ENCODE data around the gene MYORG. TPM values are rescaled to one million over a fixed set of nuclear protein-coding genes. Genes with fewer than 3 reads are reported as not detected.

Gene MYORG
- total and polyA plus RNA-seq, 4 donors = 11.4 to 26.6 (median 19.3) TPM

- Histone ChIP-seq H3K27ac (ENCODE audit: low read depth in 1 of 2, low read length in 2 of 2) (no peak overlapping the region), H3K4me3 (ENCODE audit: low read depth in 1 of 3, low read length in 3 of 3) (no peak overlapping the region), H3K9me3 (ENCODE audit: control insufficient read depth in 4 of 4, low read length in 3 of 4) (no peaks in the 10 kb centered on the region), H3K27me3 (ENCODE audit: control insufficient read depth in 4 of 4, insufficient read depth in 4 of 4, low read length in 3 of 4) (no peaks in the 10 kb centered on the region), H3K36me3 (ENCODE audit: control insufficient read depth in 4 of 4, insufficient read depth in 3 of 4, low read depth in 1 of 4, low read length in 3 of 4) (peaks cover 0 to 3% (median under 1%) of the 10 kb centered on the region in 4 donors), H3K4me1 (ENCODE audit: control insufficient read depth in 4 of 4, insufficient read depth in 4 of 4, low read length in 3 of 4) (peaks cover 0 to 47% (median 20%) of the 10 kb centered on the region in 4 donors), H3K9ac (ENCODE audit: low read depth in 1 of 2, low read length in 2 of 2) (no peak overlapping the region)
- 92% methylated on average over 2 of the region's 2 CpGs for whole genome bisulfite sequencing
- DNase-seq (ENCODE audit: low spot score) = no peak
- TF ChIP-seq RAD21 (IDR thresholded peaks at IDR 0.05) = peak in 1 of 2 donors; percentile 34
- TF ChIP-seq YY1 (IDR thresholded peaks at IDR 0.05) = no peak
These were observed 39.3 kb downstream of the MYORG start for GRCh38 chr9:34337403-34337802.

- H3K27me3 ChIP-seq (ENCODE audit: control insufficient read depth in 4 of 4, insufficient read depth in 4 of 4, low read length in 3 of 4) = no peaks in the 10 kb centered on the region
- WGBS = 89% methylated on average over 4 of the region's 4 CpGs
- no peak overlapping the region for H3K27ac ChIP-seq (ENCODE audit: low read depth in 1 of 2, low read length in 2 of 2)
- peaks cover 0 to 1% (median 0%) of the 10 kb centered on the region in 4 donors for H3K36me3 ChIP-seq (ENCODE audit: control insufficient read depth in 4 of 4, insufficient read depth in 3 of 4, low read depth in 1 of 4, low read length in 3 of 4)
- H3K9me3 ChIP-seq (ENCODE audit: control insufficient read depth in 4 of 4, low read length in 3 of 4) = no peaks in the 10 kb centered on the region
- H3K9ac ChIP-seq (ENCODE audit: low read depth in 1 of 2, low read length in 2 of 2) = no peak overlapping the region
- H3K4me1 ChIP-seq (ENCODE audit: control insufficient read depth in 4 of 4, insufficient read depth in 4 of 4, low read length in 3 of 4) = peaks cover 2 to 49% (median 24%) of the 10 kb centered on the region in 4 donors
- no peak for TF ChIP-seq FOXA1 (IDR thresholded peaks at IDR 0.05)
- TF ChIP-seq SP1 (IDR thresholded peaks at IDR 0.05) = no peak
- no peak for TF ChIP-seq ZBTB33 (IDR thresholded peaks at IDR 0.05)
- no peak for TF ChIP-seq HNF4G (IDR thresholded peaks at IDR 0.05)
- no peak for TF ChIP-seq ATF3 (IDR thresholded peaks at IDR 0.05)
- TF ChIP-seq GABPA (IDR thresholded peaks at IDR 0.05 in 1 of 2, conservative IDR thresholded peaks at IDR 0.05 in 1 of 2) = no peak
- no peak overlapping the region for H3K4me3 ChIP-seq (ENCODE audit: low read depth in 1 of 3, low read length in 3 of 3)
- no peak for DNase-seq (ENCODE audit: low spot score)
These were observed 41.3 kb downstream of the MYORG start for GRCh38 chr9:34335376-34335775.

- peaks cover 2 to 52% (median 25%) of the 10 kb centered on the region in 4 donors for H3K4me1 ChIP-seq (ENCODE audit: control insufficient read depth in 4 of 4, insufficient read depth in 4 of 4, low read length in 3 of 4)
- no peaks in the 10 kb centered on the region for H3K9me3 ChIP-seq (ENCODE audit: control insufficient read depth in 4 of 4, low read length in 3 of 4)
- TF ChIP-seq CTCF (IDR thresholded peaks at IDR 0.05; ENCODE audit: low read depth, low read length, missing input control) = no peak
- TF ChIP-seq SP1 (IDR thresholded peaks at IDR 0.05) = no peak
- TF ChIP-seq ATF3 (IDR thresholded peaks at IDR 0.05) = no peak
- TF ChIP-seq MAX (IDR thresholded peaks at IDR 0.05) = no peak
- TF ChIP-seq FOXA1 (IDR thresholded peaks at IDR 0.05) = no peak
- no peak for TF ChIP-seq HNF4G (IDR thresholded peaks at IDR 0.05)
- TF ChIP-seq JUND (IDR thresholded peaks at IDR 0.05) = no peak
- no peak for TF ChIP-seq EGR1 (IDR thresholded peaks at IDR 0.05; ENCODE audit: low read depth in 2 of 2)
- no peak for TF ChIP-seq YY1 (IDR thresholded peaks at IDR 0.05)
- 90% methylated on average over 2 of the region's 2 CpGs for WGBS
- no peak overlapping the region for H3K4me3 ChIP-seq (ENCODE audit: low read depth in 1 of 3, low read length in 3 of 3)
- no peak for DNase-seq (ENCODE audit: low spot score)
- peaks cover 0 to 1% (median 0%) of the 10 kb centered on the region in 4 donors for H3K36me3 ChIP-seq (ENCODE audit: control insufficient read depth in 4 of 4, insufficient read depth in 3 of 4, low read depth in 1 of 4, low read length in 3 of 4)
- H3K9ac ChIP-seq (ENCODE audit: low read depth in 1 of 2, low read length in 2 of 2) = no peak overlapping the region
- H3K27ac ChIP-seq (ENCODE audit: low read depth in 1 of 2, low read length in 2 of 2) = no peak overlapping the region
- H3K27me3 ChIP-seq (ENCODE audit: control insufficient read depth in 4 of 4, insufficient read depth in 4 of 4, low read length in 3 of 4) = no peaks in the 10 kb centered on the region
These were observed 41.8 kb downstream of the MYORG start for GRCh38 chr9:34334916-34335315.

Data from liver (tissue), 9 donors.